ENCODE data around the gene KCNQ5.

Gene KCNQ5

GRCh38 chr6:72739368-72739779 is 117.5 kb downstream of the KCNQ5 start:
- Mint-ChIP-seq H3K27ac (no peak overlapping the region), H3K4me1 (peaks cover 39% of the 10 kb centered on the region), H3K4me3 (no peak overlapping the region), H3K9me3 (no peaks in the 10 kb centered on the region), H3K27me3 (no peaks in the 10 kb centered on the region), H3K36me3 (peaks cover 7% of the 10 kb centered on the region)

GRCh38 chr6:72740135-72740534 is 118.3 kb downstream of the KCNQ5 start:
- H3K27ac Mint-ChIP-seq, result no peak overlapping the region

GRCh38 chr6:72741083-72741482 is 119.2 kb downstream of the KCNQ5 start:
- no peak overlapping the region for H3K4me3 Mint-ChIP-seq

More at GRCh38 chr6:72740135-72740534, 118.3 kb downstream of the KCNQ5 start:
- peaks cover 7% of the 10 kb centered on the region for H3K36me3 Mint-ChIP-seq
- no peaks in the 10 kb centered on the region for H3K27me3 Mint-ChIP-seq
- no peaks in the 10 kb centered on the region for H3K9me3 Mint-ChIP-seq
- peaks cover 39% of the 10 kb centered on the region for H3K4me1 Mint-ChIP-seq
- H3K4me3 Mint-ChIP-seq, result no peak overlapping the region

DNA sequence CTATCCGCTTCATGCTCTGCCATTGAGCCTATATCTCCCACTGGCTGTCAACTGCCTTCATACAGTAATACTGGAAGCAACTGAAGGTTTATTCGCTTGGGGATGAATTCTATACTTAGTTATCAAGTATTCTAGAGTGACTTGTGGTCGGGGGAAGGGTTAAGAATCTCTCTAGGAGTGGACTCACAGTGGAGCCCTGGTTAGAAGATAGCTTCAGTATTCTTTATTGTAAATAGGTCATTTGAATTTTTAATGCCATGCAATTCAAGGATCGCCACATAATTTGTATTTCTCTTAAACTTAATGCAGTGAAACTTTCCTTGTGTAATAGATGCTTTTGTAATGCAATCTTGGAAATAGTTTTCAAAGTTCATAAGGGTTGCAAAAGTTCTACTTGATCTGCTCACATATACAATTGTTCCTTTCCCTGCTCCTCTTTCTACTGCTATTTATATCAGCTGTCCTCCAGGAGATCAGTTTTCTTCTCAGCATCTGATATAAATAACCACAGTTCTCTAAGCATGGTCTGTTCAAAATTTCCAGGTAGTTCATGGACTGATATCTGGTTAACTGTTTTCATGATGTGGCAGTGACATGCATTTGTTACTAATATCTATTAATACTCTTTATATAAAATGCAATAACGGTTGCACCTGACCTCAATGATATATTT is 120.3 kb downstream of the KCNQ5 start:
- Mint-ChIP-seq H3K27ac (no peak overlapping the region), H3K4me1 (peaks cover 48% of the 10 kb centered on the region), H3K9me3 (no peaks in the 10 kb centered on the region), H3K36me3 (peaks cover 7% of the 10 kb centered on the region), H3K4me3 (no peak overlapping the region), H3K27me3 (no peaks in the 10 kb centered on the region)

More at GRCh38 chr6:72741083-72741482, 119.2 kb downstream of the KCNQ5 start:
- H3K27me3 Mint-ChIP-seq, result no peaks in the 10 kb centered on the region
- H3K9me3 Mint-ChIP-seq, result no peaks in the 10 kb centered on the region
- no peak overlapping the region for H3K27ac Mint-ChIP-seq
- H3K4me1 Mint-ChIP-seq, result peaks cover 43% of the 10 kb centered on the region
- H3K36me3 Mint-ChIP-seq, result peaks cover 5% of the 10 kb centered on the region

- no peak overlapping the region for H3K4me3 Mint-ChIP-seq
- H3K9me3 Mint-ChIP-seq, result peaks cover 6% of the 10 kb centered on the region
- H3K4me1 Mint-ChIP-seq, result peaks cover 20% of the 10 kb centered on the region
- no peaks in the 10 kb centered on the region for H3K27me3 Mint-ChIP-seq
- no peak overlapping the region for H3K27ac Mint-ChIP-seq
- H3K36me3 Mint-ChIP-seq, result peaks cover 3% of the 10 kb centered on the region
Measured at GRCh38 chr6:72746276-72746675, 124.4 kb downstream of the KCNQ5 start.

DNA sequence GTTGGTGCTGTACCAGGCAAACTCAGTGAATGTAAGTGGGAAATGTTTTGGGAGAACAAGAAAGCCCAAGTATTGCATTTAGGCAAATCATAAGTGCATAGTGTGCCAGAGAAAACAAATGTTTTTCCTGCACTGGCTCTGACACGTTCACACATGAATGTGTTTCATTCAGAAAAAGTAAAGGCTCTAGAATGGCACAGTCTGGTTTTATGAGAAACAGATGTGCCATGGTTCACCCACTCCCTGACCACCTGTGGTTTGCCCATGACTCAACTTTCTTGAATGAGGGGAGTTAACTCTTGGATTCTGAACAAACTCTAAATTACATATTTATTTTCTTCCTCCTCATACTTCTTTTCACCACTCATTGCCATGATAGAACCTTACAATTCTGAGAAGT is 126.9 kb downstream of the KCNQ5 start:
- no peak overlapping the region for H3K4me3 Mint-ChIP-seq
- peaks cover 13% of the 10 kb centered on the region for H3K4me1 Mint-ChIP-seq
- peaks cover 3% of the 10 kb centered on the region for H3K36me3 Mint-ChIP-seq
- H3K27ac Mint-ChIP-seq, result no peak overlapping the region
- H3K9me3 Mint-ChIP-seq, result peaks cover 6% of the 10 kb centered on the region
- no peaks in the 10 kb centered on the region for H3K27me3 Mint-ChIP-seq

DNA sequence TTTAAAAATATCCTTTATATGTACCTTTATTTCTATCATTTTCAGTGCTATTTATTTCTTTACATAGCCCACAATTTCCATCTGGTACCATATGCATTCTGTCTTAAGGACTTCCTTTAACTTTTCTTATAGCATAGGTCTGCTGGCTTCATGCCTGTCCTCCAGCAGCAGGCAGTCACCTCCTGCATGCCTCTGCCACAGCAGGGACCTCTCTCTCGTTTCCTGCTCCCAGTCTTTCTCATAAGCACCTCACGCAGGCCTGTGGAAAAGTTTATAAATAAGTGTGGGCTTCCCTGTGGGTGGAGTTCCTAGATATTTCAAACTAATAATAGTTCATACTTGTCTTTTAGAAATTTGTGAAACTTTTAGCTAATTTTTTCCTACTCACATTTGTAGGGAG is 133.9 kb downstream of the KCNQ5 start:
- H3K9me3 Mint-ChIP-seq, result peaks cover 4% of the 10 kb centered on the region
- peaks cover 3% of the 10 kb centered on the region for H3K36me3 Mint-ChIP-seq
- H3K4me1 Mint-ChIP-seq, result peaks cover 18% of the 10 kb centered on the region
- no peak overlapping the region for H3K4me3 Mint-ChIP-seq
- no peaks in the 10 kb centered on the region for H3K27me3 Mint-ChIP-seq
- H3K27ac Mint-ChIP-seq, result no peak overlapping the region

DNA sequence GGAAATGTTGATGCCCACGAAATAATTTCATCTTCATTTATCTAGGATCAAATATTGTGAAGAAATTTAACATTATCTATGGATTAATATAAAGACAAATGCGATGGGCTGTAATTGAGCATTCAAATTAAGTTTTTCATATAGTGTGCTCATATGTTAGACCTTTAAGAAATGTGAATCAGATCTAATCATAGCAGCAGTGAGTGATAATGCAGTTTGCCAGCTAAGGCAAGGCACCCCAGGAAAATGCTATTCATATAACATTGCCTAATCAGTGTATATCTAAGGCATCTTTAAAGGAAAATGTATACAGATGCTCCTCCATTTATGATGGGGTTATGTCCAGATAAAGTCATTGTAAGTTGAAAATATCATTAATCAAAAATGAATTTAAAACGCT is 135.2 kb downstream of the KCNQ5 start:
- no peak overlapping the region for H3K27ac Mint-ChIP-seq
- no peaks in the 10 kb centered on the region for H3K9me3 Mint-ChIP-seq
- peaks cover 15% of the 10 kb centered on the region for H3K4me1 Mint-ChIP-seq
- H3K36me3 Mint-ChIP-seq, result peaks cover 4% of the 10 kb centered on the region
- H3K4me3 Mint-ChIP-seq, result no peak overlapping the region
- H3K27me3 Mint-ChIP-seq, result no peaks in the 10 kb centered on the region

- H3K9me3 Mint-ChIP-seq, result no peaks in the 10 kb centered on the region
- no peak overlapping the region for H3K4me3 Mint-ChIP-seq
- H3K36me3 Mint-ChIP-seq, result peaks cover 5% of the 10 kb centered on the region
- peaks cover 15% of the 10 kb centered on the region for H3K4me1 Mint-ChIP-seq
- H3K27ac Mint-ChIP-seq, result no peak overlapping the region
- H3K27me3 Mint-ChIP-seq, result no peaks in the 10 kb centered on the region
Measured at GRCh38 chr6:72757926-72758325, 136.1 kb downstream of the KCNQ5 start.

GRCh38 chr6:72758901-72759300 is 137.0 kb downstream of the KCNQ5 start:
- no peak overlapping the region for H3K27ac Mint-ChIP-seq
- H3K36me3 Mint-ChIP-seq, result peaks cover 5% of the 10 kb centered on the region
- no peaks in the 10 kb centered on the region for H3K9me3 Mint-ChIP-seq
- peaks cover 15% of the 10 kb centered on the region for H3K4me1 Mint-ChIP-seq
- H3K4me3 Mint-ChIP-seq, result no peak overlapping the region
- no peaks in the 10 kb centered on the region for H3K27me3 Mint-ChIP-seq

- Mint-ChIP-seq H3K27ac (no peak overlapping the region), H3K9me3 (no peaks in the 10 kb centered on the region)
Measured at GRCh38 chr6:72760114-72760793, 138.4 kb downstream of the KCNQ5 start.

GRCh38 chr6:72761761-72762160 is 139.9 kb downstream of the KCNQ5 start:
- H3K27ac Mint-ChIP-seq, result no peak overlapping the region
- no peaks in the 10 kb centered on the region for H3K9me3 Mint-ChIP-seq
- peaks cover 5% of the 10 kb centered on the region for H3K36me3 Mint-ChIP-seq
- H3K4me1 Mint-ChIP-seq, result peaks cover 5% of the 10 kb centered on the region
- no peak overlapping the region for H3K4me3 Mint-ChIP-seq
- H3K27me3 Mint-ChIP-seq, result no peaks in the 10 kb centered on the region

More at GRCh38 chr6:72760114-72760793, 138.4 kb downstream of the KCNQ5 start:
- Mint-ChIP-seq H3K27me3 (no peaks in the 10 kb centered on the region), H3K36me3 (peaks cover 5% of the 10 kb centered on the region), H3K4me3 (no peak overlapping the region), H3K4me1 (peaks cover 12% of the 10 kb centered on the region)

DNA sequence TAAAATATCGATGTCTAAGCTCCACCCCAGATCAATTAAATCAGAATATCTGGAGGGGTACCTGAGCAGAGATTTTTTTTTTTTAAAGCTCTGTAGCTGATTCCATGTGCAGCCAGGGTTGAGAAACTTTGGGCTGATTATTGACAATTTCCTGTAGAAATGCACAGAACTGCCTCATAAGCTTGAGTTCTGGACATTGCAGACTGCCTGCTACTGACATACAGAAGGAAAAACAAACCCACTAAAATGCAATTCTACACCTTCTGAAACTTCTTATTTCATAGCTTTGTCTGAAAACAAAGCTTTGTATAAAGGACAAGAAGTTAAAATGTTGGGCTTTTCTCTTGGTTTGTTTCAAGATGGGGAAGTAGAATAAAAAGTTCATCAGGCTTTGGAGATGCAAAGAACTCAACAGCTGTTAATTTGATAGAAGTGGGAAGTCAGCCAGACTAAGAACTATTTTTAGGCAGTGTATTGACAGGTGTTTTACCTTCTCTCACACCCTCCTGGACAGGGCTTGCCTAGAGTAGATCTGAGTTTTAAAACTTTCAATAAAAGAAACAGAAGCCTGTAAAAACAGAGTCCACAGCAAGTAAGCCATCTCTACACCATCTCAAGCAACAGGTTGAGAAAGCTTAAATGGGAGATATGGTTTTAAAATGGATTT is 147.7 kb downstream of the KCNQ5 start:
- H3K9me3 Mint-ChIP-seq, result no peaks in the 10 kb centered on the region
- H3K27me3 Mint-ChIP-seq, result no peaks in the 10 kb centered on the region
- no peak overlapping the region for H3K27ac Mint-ChIP-seq
- H3K4me1 Mint-ChIP-seq, result no peaks in the 10 kb centered on the region
- H3K4me3 Mint-ChIP-seq, result no peak overlapping the region
- peaks cover 2% of the 10 kb centered on the region for H3K36me3 Mint-ChIP-seq

- peaks cover 2% of the 10 kb centered on the region for H3K36me3 Mint-ChIP-seq
- no peaks in the 10 kb centered on the region for H3K9me3 Mint-ChIP-seq
- H3K27ac Mint-ChIP-seq, result no peak overlapping the region
- no peak overlapping the region for H3K4me3 Mint-ChIP-seq
- no peaks in the 10 kb centered on the region for H3K27me3 Mint-ChIP-seq
- no peaks in the 10 kb centered on the region for H3K4me1 Mint-ChIP-seq
Measured at GRCh38 chr6:72770959-72771358, 149.1 kb downstream of the KCNQ5 start.

DNA sequence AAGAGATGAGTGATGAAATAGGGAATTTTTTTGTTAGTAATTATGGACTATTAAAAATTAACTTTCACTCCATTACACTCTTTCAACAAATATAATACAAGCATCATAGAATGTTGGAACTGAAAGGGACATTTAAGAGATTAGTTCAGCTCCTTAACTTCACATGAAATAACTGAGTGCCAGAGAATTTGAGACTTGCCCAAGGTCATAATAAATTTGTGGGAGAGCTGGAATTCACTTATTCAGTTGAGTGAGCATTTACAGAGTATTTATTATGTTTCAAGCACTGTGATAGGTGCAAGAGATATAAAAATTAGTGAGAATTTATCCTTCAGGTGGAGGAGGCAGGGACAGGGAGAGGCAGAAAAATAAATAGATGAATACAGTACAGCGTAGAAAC is 154.6 kb downstream of the KCNQ5 start:
- peaks cover 9% of the 10 kb centered on the region for H3K36me3 Mint-ChIP-seq
- peaks cover 5% of the 10 kb centered on the region for H3K4me1 Mint-ChIP-seq
- no peak overlapping the region for H3K27ac Mint-ChIP-seq
- H3K9me3 Mint-ChIP-seq, result peaks cover 5% of the 10 kb centered on the region
- no peaks in the 10 kb centered on the region for H3K27me3 Mint-ChIP-seq
- H3K4me3 Mint-ChIP-seq, result no peak overlapping the region

- Mint-ChIP-seq H3K36me3 (peaks cover 10% of the 10 kb centered on the region), H3K4me1 (peaks cover 6% of the 10 kb centered on the region), H3K27me3 (no peaks in the 10 kb centered on the region), H3K4me3 (no peak overlapping the region), H3K9me3 (peaks cover 3% of the 10 kb centered on the region), H3K27ac (no peak overlapping the region)
Measured at GRCh38 chr6:72781624-72782023, 159.8 kb downstream of the KCNQ5 start.
